ENCODE measurements around the gene ATOH8. TPM values are rescaled to one million over a fixed set of nuclear protein-coding genes. Genes with fewer than 3 reads are reported as not detected.

Gene ATOH8
- total RNA-seq, 1 donor from 2014 or later = 1.9 TPM

DNA sequence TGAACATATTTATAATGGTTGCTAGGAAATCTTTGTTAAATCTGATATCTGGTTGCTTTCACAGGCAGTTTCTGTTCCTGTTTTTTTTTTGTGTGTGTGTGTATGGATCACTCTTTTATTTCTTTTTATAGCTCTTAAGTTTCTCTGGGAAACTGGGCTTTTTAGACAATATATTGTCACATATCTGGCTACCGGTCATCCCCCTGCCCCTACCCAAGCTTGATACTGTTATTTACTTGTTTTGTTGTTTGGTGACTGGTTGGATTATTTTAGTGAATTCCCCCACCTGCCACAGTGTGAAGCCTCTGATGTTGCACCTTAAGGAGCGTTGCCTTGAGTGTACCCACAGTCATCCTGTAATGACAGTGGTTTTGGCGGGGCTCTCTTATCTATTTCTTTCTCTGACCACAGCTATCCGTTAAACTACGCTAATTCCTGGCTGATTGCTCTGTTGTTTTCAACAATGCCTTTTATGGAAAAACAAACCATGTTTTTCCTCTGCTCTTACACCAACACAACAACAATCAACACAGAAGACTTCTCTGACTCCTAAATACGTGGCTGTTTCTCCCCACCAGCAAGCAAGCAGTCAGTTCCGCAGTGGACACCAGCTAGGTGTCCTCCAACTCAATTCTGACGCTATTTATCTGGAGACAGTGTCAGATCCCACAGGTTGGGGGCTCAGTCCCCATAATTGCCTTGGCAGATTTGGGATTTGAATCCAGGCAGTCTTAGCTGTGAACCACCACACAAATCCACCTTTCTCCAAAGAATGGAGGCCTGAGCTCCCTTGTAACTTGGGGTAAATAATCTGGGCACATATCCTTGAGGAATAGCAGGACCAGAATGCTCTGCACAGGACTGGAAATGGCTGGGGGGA lies 48.8 kb upstream of the ATOH8 start:
- no peak for TF ChIP-seq EZH2 (IDR thresholded peaks at IDR 0.05; ENCODE audit: insufficient read depth, low read length)
- TF ChIP-seq, protein P1, sequence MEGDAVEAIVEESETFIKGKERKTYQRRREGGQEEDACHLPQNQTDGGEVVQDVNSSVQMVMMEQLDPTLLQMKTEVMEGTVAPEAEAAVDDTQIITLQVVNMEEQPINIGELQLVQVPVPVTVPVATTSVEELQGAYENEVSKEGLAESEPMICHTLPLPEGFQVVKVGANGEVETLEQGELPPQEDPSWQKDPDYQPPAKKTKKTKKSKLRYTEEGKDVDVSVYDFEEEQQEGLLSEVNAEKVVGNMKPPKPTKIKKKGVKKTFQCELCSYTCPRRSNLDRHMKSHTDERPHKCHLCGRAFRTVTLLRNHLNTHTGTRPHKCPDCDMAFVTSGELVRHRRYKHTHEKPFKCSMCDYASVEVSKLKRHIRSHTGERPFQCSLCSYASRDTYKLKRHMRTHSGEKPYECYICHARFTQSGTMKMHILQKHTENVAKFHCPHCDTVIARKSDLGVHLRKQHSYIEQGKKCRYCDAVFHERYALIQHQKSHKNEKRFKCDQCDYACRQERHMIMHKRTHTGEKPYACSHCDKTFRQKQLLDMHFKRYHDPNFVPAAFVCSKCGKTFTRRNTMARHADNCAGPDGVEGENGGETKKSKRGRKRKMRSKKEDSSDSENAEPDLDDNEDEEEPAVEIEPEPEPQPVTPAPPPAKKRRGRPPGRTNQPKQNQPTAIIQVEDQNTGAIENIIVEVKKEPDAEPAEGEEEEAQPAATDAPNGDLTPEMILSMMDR (IDR thresholded peaks at IDR 0.05; ENCODE audit: insufficient read depth, low read depth, low read length) = no peak
- Histone ChIP-seq H3K9ac (ENCODE audit: low read length) (no peak overlapping the region), H4K20me1 (ENCODE audit: insufficient read depth, low read length) (no peaks in the 10 kb centered on the region), H3K27me3 (ENCODE audit: insufficient read depth, low read length) (peaks cover 8% of the 10 kb centered on the region), H3K9me3 (ENCODE audit: insufficient read depth, low read depth, low read length) (no peaks in the 10 kb centered on the region), H3K36me3 (ENCODE audit: insufficient read depth, low read length) (no peaks in the 10 kb centered on the region), H3K4me2 (ENCODE audit: low read length) (peak overlapping the region; percentile 45), H3K79me2 (ENCODE audit: insufficient read depth, low read length) (no peaks in the 10 kb centered on the region), H3K4me1 (ENCODE audit: insufficient read depth, low read length) (peaks cover 26% of the 10 kb centered on the region), H2AFZ (ENCODE audit: low read depth, low read length) (peak overlapping the region; percentile 15), H3K27ac (ENCODE audit: low read depth, low read length) (peak overlapping the region; percentile 17), H3K4me3 (ENCODE audit: insufficient read depth, low read depth, low read length) (no peak overlapping the region)
- FAIRE-seq (no peak), DNase-seq (ENCODE audit: low read depth) (peak; percentile 44)
- H3K36me3 Mint-ChIP-seq (ENCODE audit: low read depth, unreplicated experiment) = no peaks in the 10 kb centered on the region
- peak overlapping the region; percentile 87 for H3K27ac Mint-ChIP-seq (ENCODE audit: unreplicated experiment)
- H3K9me3 Mint-ChIP-seq (ENCODE audit: unreplicated experiment) = no peaks in the 10 kb centered on the region
- peaks cover 26% of the 10 kb centered on the region for H3K4me1 Mint-ChIP-seq (ENCODE audit: low read depth, unreplicated experiment)
- H3K4me3 Mint-ChIP-seq (ENCODE audit: unreplicated experiment) = no peak overlapping the region
- peaks cover 12% of the 10 kb centered on the region for H3K27me3 Mint-ChIP-seq (ENCODE audit: low read depth, unreplicated experiment)

DNA sequence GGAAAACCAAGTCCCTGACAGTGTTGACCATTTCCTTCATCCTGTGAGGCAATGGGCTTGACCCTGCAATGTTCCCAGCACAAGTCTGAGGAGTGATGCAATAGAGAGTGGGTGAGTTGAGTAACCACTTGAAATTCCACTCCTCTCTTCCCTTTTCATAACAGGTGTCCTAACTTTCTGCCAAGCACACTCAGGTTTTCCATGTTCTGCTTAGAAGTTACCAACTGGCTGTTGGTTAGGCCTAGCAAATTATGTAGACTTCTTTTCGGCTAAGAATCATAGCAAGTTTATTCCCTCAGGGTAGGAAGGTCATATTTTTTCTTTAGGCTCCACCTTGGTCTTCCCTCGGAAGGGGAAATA lies 48.1 kb upstream of the ATOH8 start:
- no peak overlapping the region for H3K27ac ChIP-seq (ENCODE audit: low read depth, low read length)
- Mint-ChIP-seq H3K4me1 (ENCODE audit: low read depth, unreplicated experiment) (peaks cover 29% of the 10 kb centered on the region), H3K27ac (ENCODE audit: unreplicated experiment) (peak overlapping the region; percentile 87)

More for the DNA sequence above, 48.1 kb upstream of the ATOH8 start:
- DNase-seq (ENCODE audit: low read depth) (peak; percentile 98), FAIRE-seq (no peak)
- Histone ChIP-seq H3K9me3 (ENCODE audit: insufficient read depth, low read depth, low read length) (no peaks in the 10 kb centered on the region), H3K27me3 (ENCODE audit: insufficient read depth, low read length) (peaks cover 8% of the 10 kb centered on the region), H3K36me3 (ENCODE audit: insufficient read depth, low read length) (no peaks in the 10 kb centered on the region), H2AFZ (ENCODE audit: low read depth, low read length) (peak overlapping the region; percentile 15), H3K79me2 (ENCODE audit: insufficient read depth, low read length) (no peaks in the 10 kb centered on the region), H3K4me3 (ENCODE audit: insufficient read depth, low read depth, low read length) (no peak overlapping the region), H4K20me1 (ENCODE audit: insufficient read depth, low read length) (no peaks in the 10 kb centered on the region), H3K4me1 (ENCODE audit: insufficient read depth, low read length) (peaks cover 26% of the 10 kb centered on the region), H3K4me2 (ENCODE audit: low read length) (peak overlapping the region; percentile 45), H3K9ac (ENCODE audit: low read length) (no peak overlapping the region)
- Mint-ChIP-seq H3K27me3 (ENCODE audit: low read depth, unreplicated experiment) (peaks cover 12% of the 10 kb centered on the region), H3K36me3 (ENCODE audit: low read depth, unreplicated experiment) (no peaks in the 10 kb centered on the region), H3K4me3 (ENCODE audit: unreplicated experiment) (no peak overlapping the region), H3K9me3 (ENCODE audit: unreplicated experiment) (no peaks in the 10 kb centered on the region)
- TF ChIP-seq, protein P1 (IDR thresholded peaks at IDR 0.05; ENCODE audit: insufficient read depth, low read depth, low read length) = no peak
- no peak for TF ChIP-seq EZH2 (IDR thresholded peaks at IDR 0.05; ENCODE audit: insufficient read depth, low read length)
